SK-N-SH (cell line): ENCODE measurements around the gene HSD17B12. TPM values are rescaled to one million over a fixed set of nuclear protein-coding genes. Genes with fewer than 3 reads are reported as not detected.

Source experiments
- CTCF ChIA-PET: fragments of 300-600, 350-600 bp; formaldehyde crosslinking; extraction: SDS; loops from one replicate; lab custom pipeline; 2021; lab: Yijun Ruan, JAX
- POLR2A ChIA-PET: fragments of 350-600 bp; sonication (Branson Sonifier 250); formaldehyde crosslinking; extraction: SDS; loops from one replicate; lab custom pipeline; 2020; ENCODE audit warnings: antibody characterized with exemption, inconsistent platforms; lab: Yijun Ruan, JAX
- DNase-seq: peaks from one replicate; pipeline ENCODE4 v3.0.0; 2012
- H2AFZ ChIP-seq: fragments of 200-600 bp; sonication (generic); 2 replicates; pipeline ENCODE4 v1.8.1; 2016; ENCODE audit warnings: antibody characterized with exemption, mild to moderate bottlenecking, low read depth
- H3F3A ChIP-seq: fragments of 200-600 bp; sonication (generic); replicated peaks from 2 replicates; pipeline ENCODE3; 2016; ENCODE audit warnings: antibody characterized with exemption, mild to moderate bottlenecking; ENCODE audit not compliant: insufficient read depth
- H3K27ac ChIP-seq, 2 experiments: fragments of 200-500 bp in 1 of 2; fragments of 200-600 bp in 1 of 2; sonication (Bioruptor generic) in 1 of 2; sonication (generic), shearing (Covaris generic) in 1 of 2; 2 replicates each; pipeline versions ENCODE4 v1.5.1 to v1.6.1; 2014 to 2016; ENCODE audit warnings: low read depth in 2 of 2, inconsistent platforms in 1 of 2, low read length in 1 of 2, mild to moderate bottlenecking in 1 of 2, mixed read lengths in 1 of 2
- H3K27me3 ChIP-seq: fragments of 200-600 bp; sonication (generic), shearing (Covaris generic); 2 replicates; pipeline ENCODE4 v1.6.1; 2016; ENCODE audit warnings: mixed run types; ENCODE audit not compliant: insufficient read depth
- H3K36me3 ChIP-seq, 2 experiments: fragments of 200-500 bp in 1 of 2; fragments of 200-600 bp in 1 of 2; sonication (Bioruptor generic) in 1 of 2; sonication (generic) in 1 of 2; replicated peaks in 1 of 2; 2 replicates each; pipeline versions ENCODE3 to v1.5.1; 2014 to 2016; ENCODE audit warnings: low read length in 1 of 2, mild to moderate bottlenecking in 1 of 2; ENCODE audit not compliant: insufficient read depth in 2 of 2, control insufficient read depth in 1 of 2
- H3K4me1 ChIP-seq, 2 experiments: fragments of 200-500 bp in 1 of 2; fragments of 200-600 bp in 1 of 2; sonication (Bioruptor generic) in 1 of 2; sonication (generic), shearing (Covaris generic) in 1 of 2; 2 replicates each; pipeline versions ENCODE4 v1.5.1 to v1.6.1; 2014 to 2016; ENCODE audit warnings: low read depth in 1 of 2, low read length in 1 of 2, mixed run types in 1 of 2; ENCODE audit not compliant: insufficient read depth in 2 of 2, control insufficient read depth in 1 of 2
- H3K4me2 ChIP-seq: fragments of 200-600 bp; sonication (generic), shearing (Covaris generic); 2 replicates; pipeline ENCODE4 v1.6.1; 2017; ENCODE audit warnings: mixed run types
- H3K4me3 ChIP-seq, 2 experiments: fragments of 200-500 bp in 1 of 2; fragments of 200-600 bp in 1 of 2; sonication (Bioruptor generic) in 1 of 2; sonication (generic), shearing (Covaris generic) in 1 of 2; 2 replicates each; pipeline versions ENCODE4 v1.5.1 to v1.8.1; 2014 to 2016; ENCODE audit warnings: low read depth in 2 of 2, inconsistent platforms in 1 of 2, low read length in 1 of 2, mild to moderate bottlenecking in 1 of 2, mixed read lengths in 1 of 2, moderate library complexity in 1 of 2
- H3K79me2 ChIP-seq: fragments of 200-600 bp; sonication (generic); 2 replicates; pipeline ENCODE4 v1.8.1; 2017; ENCODE audit warnings: mild to moderate bottlenecking; ENCODE audit not compliant: insufficient read depth
- H3K9ac ChIP-seq: fragments of 200-600 bp; sonication (generic); 2 replicates; pipeline ENCODE4 v1.6.1; 2017; ENCODE audit warnings: mixed run types
- H3K9me2 ChIP-seq: fragments of 200-600 bp; sonication (generic); 2 replicates; pipeline ENCODE4 v1.6.1; 2017; ENCODE audit warnings: mixed run types
- H3K9me3 ChIP-seq: fragments of 200-600 bp; sonication (generic); 2 replicates; pipeline ENCODE4 v1.6.1; 2017; ENCODE audit warnings: mixed run types, mild to moderate bottlenecking, moderate library complexity
- H4K20me1 ChIP-seq: fragments of 200-600 bp; sonication (generic); 2 replicates; pipeline ENCODE4 v1.6.1; 2017; ENCODE audit warnings: mild to moderate bottlenecking, mixed run types; ENCODE audit not compliant: insufficient read depth
- CHD2 ChIP-seq: fragments of 150-350 bp; IDR thresholded peaks from 2 replicates; pipeline ENCODE4 v1.6.1; 2018; ENCODE audit warnings: low read length; ENCODE audit not compliant: partially characterized antibody
- ELF1 ChIP-seq: IDR thresholded peaks from 2 replicates; pipeline ENCODE4 v1.4.0; 2012
- EZH2phosphoT487 ChIP-seq: fragments of 200-600 bp; sonication (generic); IDR thresholded peaks from 2 replicates; pipeline ENCODE4 v1.6.1; 2017; ENCODE audit warnings: low read depth, mixed run types, mild to moderate bottlenecking, antibody characterized with exemption, moderate library complexity, borderline replicate concordance
- FOXM1 ChIP-seq: IDR thresholded peaks from 2 replicates; pipeline ENCODE4 v1.4.0; 2012; ENCODE audit warnings: low read depth, mild to moderate bottlenecking
- GABPA ChIP-seq: IDR thresholded peaks from 2 replicates; pipeline ENCODE4 v1.4.0; 2012; ENCODE audit warnings: low read depth, mild to moderate bottlenecking
- JUND ChIP-seq: IDR thresholded peaks from 2 replicates; pipeline ENCODE4 v1.4.0; 2012
- NRF1 ChIP-seq: IDR thresholded peaks from 2 replicates; pipeline ENCODE4 v1.6.1; 2012; ENCODE audit warnings: low read depth, mild to moderate bottlenecking, low read length
- POLR2AphosphoS5 ChIP-seq: IDR thresholded peaks from 2 replicates; pipeline ENCODE4 v1.6.1; 2012; ENCODE audit warnings: low read depth, low read length
- RFX5 ChIP-seq: IDR thresholded peaks from 2 replicates; pipeline ENCODE4 v1.6.1; 2012; ENCODE audit warnings: mild to moderate bottlenecking, improper control_type of control experiment, low read length
- TAF1 ChIP-seq: IDR thresholded peaks from 2 replicates; pipeline ENCODE4 v1.6.1; 2012; ENCODE audit warnings: low read depth, mild to moderate bottlenecking, low read length, moderate library complexity, borderline replicate concordance
- WGBS: methylation state at CpG from one replicate; pipeline ENCODE4 v1.1.6; 2017; ENCODE audit warnings: low lambda C conversion rate; 5-methylcytosine and 5-hydroxymethylcytosine counted together
- polyA plus RNA-seq, 3 experiments: library from polyadenylated mRNA; depleted of rRNA; stranded (reverse); fragments of >200 nt; gene quantifications; 2 replicates each; pipeline ENCODE4 v1.2.3, GENCODE V29; 2012
- TF ChIP-seq, protein P1 (sequence below): fragments of 150-350 bp; IDR thresholded peaks from 2 replicates; pipeline ENCODE4 v1.6.1; 2017; ENCODE audit warnings: antibody characterized with exemption, low read length, low read depth, borderline replicate concordance
- TF ChIP-seq, protein P2 (sequence below): fragments of 150-350 bp; IDR thresholded peaks from 2 replicates; pipeline ENCODE4 v1.6.1; 2016; ENCODE audit warnings: mild to moderate bottlenecking, low read depth, low read length
- TF ChIP-seq, protein P3 (sequence below): IDR thresholded peaks from 2 replicates; pipeline ENCODE4 v1.4.0; 2012; ENCODE audit warnings: low read depth, borderline replicate concordance
- TF ChIP-seq, protein P4 (sequence below): IDR thresholded peaks from 2 replicates; pipeline ENCODE4 v1.4.0; 2012; ENCODE audit warnings: low read depth, borderline replicate concordance
- TF ChIP-seq, protein P5 (sequence below): IDR thresholded peaks from 2 replicates; pipeline ENCODE4 v1.4.0; 2012; ENCODE audit warnings: low read depth
- TF ChIP-seq, protein P6 (sequence below): fragments of 200-600 bp; sonication (generic); IDR thresholded peaks from 2 replicates; pipeline ENCODE4 v1.6.1; 2017; ENCODE audit warnings: antibody characterized with exemption, mild to moderate bottlenecking, moderate library complexity

HSD17B12 gene
- polyA plus RNA-seq, 1 of the 3 experiments (the other 2 are of a cell fraction), result 19.7 TPM

DNA sequence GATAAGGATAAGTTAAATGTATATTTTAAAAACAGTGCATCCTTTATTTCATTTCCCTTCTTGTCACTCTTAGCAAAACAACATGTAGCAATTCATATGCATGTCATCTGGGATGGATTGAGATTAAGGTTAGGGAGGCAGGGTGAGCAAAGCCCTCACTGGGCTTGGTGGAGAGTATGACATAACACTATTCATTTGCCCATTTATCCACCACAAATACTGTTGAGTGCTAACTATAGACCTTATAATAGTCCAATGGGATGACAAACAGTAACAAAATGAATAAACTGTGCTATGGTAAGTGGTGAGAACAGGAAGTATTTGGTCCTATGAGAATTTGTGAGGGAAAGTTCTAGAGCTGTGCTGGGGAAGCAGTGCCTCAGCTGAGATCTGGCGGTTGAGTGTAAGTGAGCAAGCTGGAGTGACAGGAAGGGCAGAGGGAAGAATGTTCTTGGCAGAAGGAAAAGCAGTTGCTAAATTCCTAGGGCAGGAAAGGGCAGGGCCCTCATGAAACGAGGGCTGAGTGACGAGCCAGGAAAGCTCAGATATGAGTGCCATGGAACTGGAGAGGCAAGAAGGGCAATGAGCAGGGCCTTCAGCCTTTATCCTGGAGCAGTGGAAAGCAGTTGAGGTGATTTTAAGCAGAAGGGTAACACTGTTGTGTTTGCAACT, 6.7 kb downstream of the HSD17B12 start:
- ChIA-PET POLR2A (no interaction called here), CTCF (interaction anchor here (1.6 kb wide), 1 partner anchor 11 kb away, joined by 3 read pairs; no protein-coding TSS in a partner anchor)
- Histone ChIP-seq H3K27ac (no peak overlapping the region), H3K27me3 (no peaks in the 10 kb centered on the region), H3K9me2 (no peaks in the 10 kb centered on the region), H3K4me2 (no peak overlapping the region), H4K20me1 (no peaks in the 10 kb centered on the region), H3K9me3 (no peaks in the 10 kb centered on the region), H3K36me3 (peaks cover 9 to 10% of the 10 kb centered on the region in 2 experiments), H3F3A (no peaks in the 10 kb centered on the region), H2AFZ (no peak overlapping the region), H3K9ac (no peak overlapping the region)
- 50% methylated on average over 3 of the region's 3 CpGs for WGBS
- DNase-seq, result no peak
- TF ChIP-seq TAF1 (no peak), POLR2AphosphoS5 (no peak), ELF1 (no peak), EZH2phosphoT487 (no peak), CHD2 (no peak)
- TF ChIP-seq, protein P1, sequence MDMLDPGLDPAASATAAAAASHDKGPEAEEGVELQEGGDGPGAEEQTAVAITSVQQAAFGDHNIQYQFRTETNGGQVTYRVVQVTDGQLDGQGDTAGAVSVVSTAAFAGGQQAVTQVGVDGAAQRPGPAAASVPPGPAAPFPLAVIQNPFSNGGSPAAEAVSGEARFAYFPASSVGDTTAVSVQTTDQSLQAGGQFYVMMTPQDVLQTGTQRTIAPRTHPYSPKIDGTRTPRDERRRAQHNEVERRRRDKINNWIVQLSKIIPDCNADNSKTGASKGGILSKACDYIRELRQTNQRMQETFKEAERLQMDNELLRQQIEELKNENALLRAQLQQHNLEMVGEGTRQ, result no peak
- TF ChIP-seq, protein P2, sequence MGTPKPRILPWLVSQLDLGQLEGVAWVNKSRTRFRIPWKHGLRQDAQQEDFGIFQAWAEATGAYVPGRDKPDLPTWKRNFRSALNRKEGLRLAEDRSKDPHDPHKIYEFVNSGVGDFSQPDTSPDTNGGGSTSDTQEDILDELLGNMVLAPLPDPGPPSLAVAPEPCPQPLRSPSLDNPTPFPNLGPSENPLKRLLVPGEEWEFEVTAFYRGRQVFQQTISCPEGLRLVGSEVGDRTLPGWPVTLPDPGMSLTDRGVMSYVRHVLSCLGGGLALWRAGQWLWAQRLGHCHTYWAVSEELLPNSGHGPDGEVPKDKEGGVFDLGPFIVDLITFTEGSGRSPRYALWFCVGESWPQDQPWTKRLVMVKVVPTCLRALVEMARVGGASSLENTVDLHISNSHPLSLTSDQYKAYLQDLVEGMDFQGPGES, result no peak
- TF ChIP-seq, all 33 proteins: peak for 0
- Histone ChIP-seq H3K79me2 (peaks cover 28% of the 10 kb centered on the region), H3K4me3 (no peak overlapping the region), H3K4me1 (peaks cover 3 to 19% of the 10 kb centered on the region in 2 experiments; a peak in 3 of 4 replicates)

DNA sequence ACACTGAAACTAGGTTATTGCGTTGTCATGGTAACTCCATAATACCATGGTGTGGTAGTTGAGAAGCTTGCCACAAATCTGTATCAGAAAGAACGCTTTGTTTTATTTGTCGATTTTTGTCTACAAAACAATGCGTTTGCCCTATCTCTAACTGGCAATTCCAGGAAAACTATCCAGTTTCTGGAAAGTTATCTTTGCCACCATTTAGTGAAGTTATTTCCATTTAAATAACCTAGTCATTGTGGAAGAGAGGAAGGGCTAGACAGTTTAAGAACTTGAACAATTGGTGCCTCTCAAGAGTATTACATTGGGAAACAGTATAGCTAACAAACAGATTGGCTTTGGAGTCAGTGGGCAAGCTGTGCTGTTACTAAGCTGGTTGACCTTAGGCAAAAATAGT, 7.9 kb downstream of the HSD17B12 start:
- TF ChIP-seq POLR2AphosphoS5 (no peak), FOXM1 (no peak), GABPA (no peak), RFX5 (no peak), NRF1 (no peak), CHD2 (no peak), JUND (no peak)
- TF ChIP-seq, protein P3, sequence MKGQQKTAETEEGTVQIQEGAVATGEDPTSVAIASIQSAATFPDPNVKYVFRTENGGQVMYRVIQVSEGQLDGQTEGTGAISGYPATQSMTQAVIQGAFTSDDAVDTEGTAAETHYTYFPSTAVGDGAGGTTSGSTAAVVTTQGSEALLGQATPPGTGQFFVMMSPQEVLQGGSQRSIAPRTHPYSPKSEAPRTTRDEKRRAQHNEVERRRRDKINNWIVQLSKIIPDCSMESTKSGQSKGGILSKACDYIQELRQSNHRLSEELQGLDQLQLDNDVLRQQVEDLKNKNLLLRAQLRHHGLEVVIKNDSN, result no peak
- TF ChIP-seq, protein P4, sequence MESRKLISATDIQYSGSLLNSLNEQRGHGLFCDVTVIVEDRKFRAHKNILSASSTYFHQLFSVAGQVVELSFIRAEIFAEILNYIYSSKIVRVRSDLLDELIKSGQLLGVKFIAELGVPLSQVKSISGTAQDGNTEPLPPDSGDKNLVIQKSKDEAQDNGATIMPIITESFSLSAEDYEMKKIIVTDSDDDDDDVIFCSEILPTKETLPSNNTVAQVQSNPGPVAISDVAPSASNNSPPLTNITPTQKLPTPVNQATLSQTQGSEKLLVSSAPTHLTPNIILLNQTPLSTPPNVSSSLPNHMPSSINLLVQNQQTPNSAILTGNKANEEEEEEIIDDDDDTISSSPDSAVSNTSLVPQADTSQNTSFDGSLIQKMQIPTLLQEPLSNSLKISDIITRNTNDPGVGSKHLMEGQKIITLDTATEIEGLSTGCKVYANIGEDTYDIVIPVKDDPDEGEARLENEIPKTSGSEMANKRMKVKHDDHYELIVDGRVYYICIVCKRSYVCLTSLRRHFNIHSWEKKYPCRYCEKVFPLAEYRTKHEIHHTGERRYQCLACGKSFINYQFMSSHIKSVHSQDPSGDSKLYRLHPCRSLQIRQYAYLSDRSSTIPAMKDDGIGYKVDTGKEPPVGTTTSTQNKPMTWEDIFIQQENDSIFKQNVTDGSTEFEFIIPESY, result no peak
- TF ChIP-seq, protein P2, result no peak
- TF ChIP-seq, protein P5, sequence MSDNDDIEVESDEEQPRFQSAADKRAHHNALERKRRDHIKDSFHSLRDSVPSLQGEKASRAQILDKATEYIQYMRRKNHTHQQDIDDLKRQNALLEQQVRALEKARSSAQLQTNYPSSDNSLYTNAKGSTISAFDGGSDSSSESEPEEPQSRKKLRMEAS, result no peak
- TF ChIP-seq, protein P6, sequence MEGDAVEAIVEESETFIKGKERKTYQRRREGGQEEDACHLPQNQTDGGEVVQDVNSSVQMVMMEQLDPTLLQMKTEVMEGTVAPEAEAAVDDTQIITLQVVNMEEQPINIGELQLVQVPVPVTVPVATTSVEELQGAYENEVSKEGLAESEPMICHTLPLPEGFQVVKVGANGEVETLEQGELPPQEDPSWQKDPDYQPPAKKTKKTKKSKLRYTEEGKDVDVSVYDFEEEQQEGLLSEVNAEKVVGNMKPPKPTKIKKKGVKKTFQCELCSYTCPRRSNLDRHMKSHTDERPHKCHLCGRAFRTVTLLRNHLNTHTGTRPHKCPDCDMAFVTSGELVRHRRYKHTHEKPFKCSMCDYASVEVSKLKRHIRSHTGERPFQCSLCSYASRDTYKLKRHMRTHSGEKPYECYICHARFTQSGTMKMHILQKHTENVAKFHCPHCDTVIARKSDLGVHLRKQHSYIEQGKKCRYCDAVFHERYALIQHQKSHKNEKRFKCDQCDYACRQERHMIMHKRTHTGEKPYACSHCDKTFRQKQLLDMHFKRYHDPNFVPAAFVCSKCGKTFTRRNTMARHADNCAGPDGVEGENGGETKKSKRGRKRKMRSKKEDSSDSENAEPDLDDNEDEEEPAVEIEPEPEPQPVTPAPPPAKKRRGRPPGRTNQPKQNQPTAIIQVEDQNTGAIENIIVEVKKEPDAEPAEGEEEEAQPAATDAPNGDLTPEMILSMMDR, result no peak
- Histone ChIP-seq H3K9me2 (no peaks in the 10 kb centered on the region), H3F3A (no peaks in the 10 kb centered on the region), H3K27ac (no peak overlapping the region), H3K9ac (no peak overlapping the region), H3K27me3 (no peaks in the 10 kb centered on the region), H3K9me3 (no peaks in the 10 kb centered on the region), H3K36me3 (peaks cover 5 to 10% of the 10 kb centered on the region in 2 experiments), H4K20me1 (no peaks in the 10 kb centered on the region), H3K4me3 (no peak overlapping the region), H3K4me1 (peaks cover 9 to 14% of the 10 kb centered on the region in 2 experiments; a peak in 3 of 4 replicates), H2AFZ (no peak overlapping the region), H3K79me2 (peaks cover 20% of the 10 kb centered on the region), H3K4me2 (no peak overlapping the region)
- DNase-seq, result no peak
- POLR2A ChIA-PET, result no interaction called here
- WGBS, result 67% methylated on average over 4 of the region's 4 CpGs
- CTCF ChIA-PET, result interaction anchor here (0.7 to 1.6 kb wide), 3 partner anchors 12 to 112 kb away, joined by 3 to 4 read pairs (median 3); no protein-coding TSS in a partner anchor
